ENCODE data around the gene PAK5.

The PAK5 gene

DNA sequence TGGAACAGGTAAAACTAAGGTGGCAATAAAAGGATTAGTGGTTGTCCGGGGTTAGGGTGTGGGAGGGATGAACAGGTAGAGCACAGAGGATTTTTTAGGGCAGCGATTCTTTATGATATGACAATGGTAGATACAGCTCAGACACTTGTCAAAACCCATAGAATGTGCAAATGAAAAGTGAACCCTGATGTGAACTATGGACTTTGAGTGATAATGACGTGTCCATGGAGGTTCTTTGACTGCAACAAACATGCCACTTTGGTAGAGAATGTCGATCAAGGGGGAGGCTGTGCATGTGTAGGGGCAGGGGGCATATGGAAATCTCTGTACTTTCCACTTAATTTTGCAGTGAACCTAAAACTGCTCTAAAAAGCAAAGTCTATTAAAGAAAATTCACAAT is 223.8 kb downstream of the PAK5 start:
- Histone ChIP-seq H3K4me1 (ENCODE audit: insufficient read depth, low read length) (no peaks in the 10 kb centered on the region), H3K27ac (ENCODE audit: low read length) (no peak overlapping the region), H3K36me3 (ENCODE audit: insufficient read depth, low read depth, low read length) (no peaks in the 10 kb centered on the region), H3K9ac (ENCODE audit: low read depth, low read length) (no peak overlapping the region), H3K4me3 (ENCODE audit: low read length) (no peak overlapping the region), H3K27me3 (ENCODE audit: insufficient read depth, low read length) (no peaks in the 10 kb centered on the region), H3K9me3 (ENCODE audit: insufficient read depth, low read depth, low read length) (no peaks in the 10 kb centered on the region; the same call in 1 of the 2 replicates)

DNA sequence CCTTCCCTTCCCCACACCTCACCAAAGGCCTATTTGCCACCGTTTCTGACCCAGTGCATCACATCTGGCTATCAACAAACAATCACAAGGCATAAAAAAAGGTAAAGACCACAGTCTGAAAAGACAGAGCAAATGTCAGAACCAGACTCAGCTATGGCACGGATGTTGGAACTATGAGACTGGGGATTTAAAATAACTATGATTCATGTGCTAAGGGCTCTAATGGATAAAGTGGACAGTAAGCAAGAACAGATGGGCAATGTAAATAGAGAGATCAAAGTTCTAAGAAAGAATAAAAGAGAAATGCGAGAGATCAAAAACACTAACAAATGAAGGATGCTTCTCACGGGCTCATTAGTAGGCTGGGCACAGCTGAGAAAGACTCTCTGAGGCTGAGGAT is 225.0 kb downstream of the PAK5 start:
- H3K36me3 ChIP-seq (ENCODE audit: insufficient read depth, low read depth, low read length): no peaks in the 10 kb centered on the region
- no peaks in the 10 kb centered on the region; the same call in 1 of the 2 replicates for H3K9me3 ChIP-seq (ENCODE audit: insufficient read depth, low read depth, low read length)
- no peaks in the 10 kb centered on the region for H3K27me3 ChIP-seq (ENCODE audit: insufficient read depth, low read length)

DNA sequence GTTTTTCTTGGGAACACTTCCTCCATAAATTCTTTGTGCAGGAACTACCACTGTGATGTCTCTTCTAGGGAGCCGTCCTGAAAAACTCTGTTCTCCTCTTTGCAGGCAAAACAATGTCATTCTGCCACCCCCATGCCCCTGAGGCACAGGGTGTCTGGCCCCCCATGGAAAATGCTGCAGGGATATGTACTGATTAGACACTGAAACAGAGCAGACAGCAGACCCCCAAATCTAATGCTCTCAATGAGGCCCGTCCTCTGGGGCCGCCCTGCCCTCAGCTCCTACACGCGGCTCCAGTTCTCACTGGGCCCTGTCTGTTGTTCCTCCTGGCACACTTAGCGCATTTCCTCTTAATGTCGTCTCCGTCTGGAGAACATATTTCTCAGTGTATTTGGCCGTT is 227.0 kb downstream of the PAK5 start:
- no peaks in the 10 kb centered on the region for H3K27me3 ChIP-seq (ENCODE audit: insufficient read depth, low read length)
- no peaks in the 10 kb centered on the region; the same call in 1 of the 2 replicates for H3K9me3 ChIP-seq (ENCODE audit: insufficient read depth, low read depth, low read length)
- no peaks in the 10 kb centered on the region for H3K36me3 ChIP-seq (ENCODE audit: insufficient read depth, low read depth, low read length)
- H3K4me1 ChIP-seq (ENCODE audit: insufficient read depth, low read length): peaks cover 5% of the 10 kb centered on the region; the same call in 1 of the 2 replicates
- no peak overlapping the region for H3K27ac ChIP-seq (ENCODE audit: low read length)
- no peak overlapping the region for H3K9ac ChIP-seq (ENCODE audit: low read depth, low read length)
- H3K4me3 ChIP-seq (ENCODE audit: low read length): no peak overlapping the region

More for the DNA sequence above, 225.0 kb downstream of the PAK5 start:
- Histone ChIP-seq H3K4me3 (ENCODE audit: low read length) (no peak overlapping the region), H3K4me1 (ENCODE audit: insufficient read depth, low read length) (peaks cover 5% of the 10 kb centered on the region; the same call in 1 of the 2 replicates), H3K27ac (ENCODE audit: low read length) (no peak overlapping the region), H3K9ac (ENCODE audit: low read depth, low read length) (no peak overlapping the region)

DNA sequence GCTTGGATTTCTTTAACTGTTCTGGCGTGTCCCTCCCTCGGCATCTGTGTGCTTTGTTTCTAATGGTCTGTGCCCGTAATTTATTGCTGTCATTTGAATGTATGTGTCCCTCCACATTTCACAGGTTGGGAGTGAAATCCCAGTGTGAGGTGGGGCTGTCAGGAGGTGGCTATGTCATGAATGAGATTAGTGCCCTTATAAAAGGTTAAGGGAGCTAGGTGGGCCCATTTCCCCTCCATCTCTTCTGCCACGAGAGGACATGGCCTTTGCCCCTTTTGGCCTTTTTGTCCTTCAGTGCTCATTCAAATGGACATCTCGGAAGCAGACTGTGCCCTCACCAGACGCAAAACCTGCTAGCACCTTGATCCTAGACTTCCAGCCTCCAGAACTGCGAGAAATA is 228.2 kb downstream of the PAK5 start:
- no peak overlapping the region for H3K27ac ChIP-seq (ENCODE audit: low read length)
- no peak overlapping the region for H3K9ac ChIP-seq (ENCODE audit: low read depth, low read length)
- H3K4me3 ChIP-seq (ENCODE audit: low read length): no peak overlapping the region
- peaks cover 5% of the 10 kb centered on the region; the same call in 1 of the 2 replicates for H3K4me1 ChIP-seq (ENCODE audit: insufficient read depth, low read length)
- H3K9me3 ChIP-seq (ENCODE audit: insufficient read depth, low read depth, low read length): no peaks in the 10 kb centered on the region; the same call in 1 of the 2 replicates
- no peaks in the 10 kb centered on the region for H3K36me3 ChIP-seq (ENCODE audit: insufficient read depth, low read depth, low read length)
- H3K27me3 ChIP-seq (ENCODE audit: insufficient read depth, low read length): no peaks in the 10 kb centered on the region

DNA sequence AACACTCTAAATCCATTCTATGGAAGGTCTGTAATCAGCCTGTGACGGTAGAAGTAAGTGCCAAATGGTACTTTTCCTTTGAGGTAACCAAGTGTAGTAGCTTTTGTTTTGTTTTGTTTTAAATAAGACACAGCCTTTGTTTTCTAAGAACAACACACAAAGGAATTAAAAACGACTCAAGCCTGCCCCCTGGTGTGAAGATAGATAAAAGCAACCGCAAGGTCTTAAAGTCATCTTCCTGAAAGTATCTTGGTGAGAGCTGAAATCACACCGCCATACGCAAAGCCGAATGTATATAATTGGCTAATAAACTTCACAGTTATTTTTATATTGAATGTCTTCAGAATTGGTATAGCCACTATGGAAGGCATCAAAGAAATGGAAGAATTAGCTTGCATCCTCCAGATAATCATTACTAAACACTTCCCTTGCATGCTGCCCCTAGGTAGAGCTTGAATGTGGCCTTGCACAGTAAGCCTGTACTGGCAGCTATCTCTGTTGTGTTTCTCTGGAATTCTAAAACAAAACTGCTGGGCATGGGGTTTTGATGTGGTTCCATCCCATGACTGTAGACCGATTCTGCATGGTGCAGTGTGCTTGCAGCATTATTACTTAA is 228.9 kb downstream of the PAK5 start:
- Histone ChIP-seq H3K27ac (ENCODE audit: low read length) (no peak overlapping the region), H3K9me3 (ENCODE audit: insufficient read depth, low read depth, low read length) (no peaks in the 10 kb centered on the region; the same call in 1 of the 2 replicates), H3K9ac (ENCODE audit: low read depth, low read length) (no peak overlapping the region), H3K4me1 (ENCODE audit: insufficient read depth, low read length) (peaks cover 5% of the 10 kb centered on the region; the same call in 1 of the 2 replicates), H3K27me3 (ENCODE audit: insufficient read depth, low read length) (no peaks in the 10 kb centered on the region), H3K36me3 (ENCODE audit: insufficient read depth, low read depth, low read length) (no peaks in the 10 kb centered on the region), H3K4me3 (ENCODE audit: low read length) (no peak overlapping the region)

DNA sequence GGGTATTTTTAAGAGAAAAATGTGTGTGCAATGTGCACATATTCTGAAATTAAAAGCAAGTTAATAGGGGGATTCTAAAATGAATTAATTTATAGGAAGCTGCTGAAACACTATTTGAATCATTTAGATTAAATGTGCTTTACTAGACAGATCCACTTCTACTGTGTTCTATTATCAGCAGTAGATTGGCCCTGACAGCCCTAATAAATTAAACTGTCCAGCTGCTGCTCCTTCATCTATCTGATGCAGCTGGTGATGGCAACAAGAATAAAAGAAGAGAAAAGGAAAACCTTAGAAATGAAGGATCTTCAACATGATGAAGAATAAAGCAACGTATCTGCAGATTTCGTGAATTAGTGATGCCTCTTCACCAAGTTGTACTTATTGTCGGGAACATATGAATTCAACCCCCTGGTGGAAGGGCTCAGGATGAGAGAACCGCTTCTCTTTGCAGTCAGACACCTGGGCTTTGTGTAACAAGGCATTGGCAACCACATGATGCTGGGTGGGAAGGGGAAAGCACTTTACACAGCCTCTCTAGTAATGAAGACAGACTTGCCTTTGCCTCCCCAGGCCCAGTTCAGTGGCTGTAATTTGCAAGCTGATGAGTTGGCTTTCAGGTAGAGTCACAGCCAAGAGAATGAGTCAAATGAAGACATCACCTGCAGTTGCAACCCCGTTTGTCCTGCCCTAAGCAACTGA is 230.1 kb downstream of the PAK5 start:
- H3K4me3 ChIP-seq (ENCODE audit: low read length): no peak overlapping the region
- H3K9me3 ChIP-seq (ENCODE audit: insufficient read depth, low read depth, low read length): no peaks in the 10 kb centered on the region; the same call in 1 of the 2 replicates
- H3K4me1 ChIP-seq (ENCODE audit: insufficient read depth, low read length): peaks cover 5% of the 10 kb centered on the region; the same call in 1 of the 2 replicates
- no peak overlapping the region for H3K9ac ChIP-seq (ENCODE audit: low read depth, low read length)
- H3K27ac ChIP-seq (ENCODE audit: low read length): no peak overlapping the region
- no peaks in the 10 kb centered on the region for H3K36me3 ChIP-seq (ENCODE audit: insufficient read depth, low read depth, low read length)
- H3K27me3 ChIP-seq (ENCODE audit: insufficient read depth, low read length): no peaks in the 10 kb centered on the region

DNA sequence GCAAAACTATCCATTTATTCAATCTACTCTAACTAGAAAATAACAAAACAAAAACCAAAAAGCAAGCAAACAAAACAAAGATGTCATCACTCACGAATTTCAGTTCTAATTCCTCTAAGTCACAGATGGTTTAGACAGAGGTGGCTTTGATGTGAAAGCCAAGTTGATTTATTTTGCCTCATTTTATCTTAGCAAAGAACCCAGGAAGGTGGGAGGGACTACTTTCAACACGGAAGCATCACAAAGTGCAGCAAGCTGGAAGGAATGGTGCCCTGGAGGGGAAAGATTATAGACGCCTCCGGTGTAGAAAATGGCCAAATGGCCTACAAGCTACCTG is 236.1 kb downstream of the PAK5 start:
- no peaks in the 10 kb centered on the region for H3K9me3 ChIP-seq (ENCODE audit: insufficient read depth, low read depth, low read length)
- no peak overlapping the region for H3K27ac ChIP-seq (ENCODE audit: low read length)
- no peaks in the 10 kb centered on the region for H3K27me3 ChIP-seq (ENCODE audit: insufficient read depth, low read length)
- H3K36me3 ChIP-seq (ENCODE audit: insufficient read depth, low read depth, low read length): no peaks in the 10 kb centered on the region
- H3K4me3 ChIP-seq (ENCODE audit: low read length): no peak overlapping the region
- H3K4me1 ChIP-seq (ENCODE audit: insufficient read depth, low read length): no peaks in the 10 kb centered on the region; the same call in 1 of the 2 replicates
- H3K9ac ChIP-seq (ENCODE audit: low read depth, low read length): no peak overlapping the region

DNA sequence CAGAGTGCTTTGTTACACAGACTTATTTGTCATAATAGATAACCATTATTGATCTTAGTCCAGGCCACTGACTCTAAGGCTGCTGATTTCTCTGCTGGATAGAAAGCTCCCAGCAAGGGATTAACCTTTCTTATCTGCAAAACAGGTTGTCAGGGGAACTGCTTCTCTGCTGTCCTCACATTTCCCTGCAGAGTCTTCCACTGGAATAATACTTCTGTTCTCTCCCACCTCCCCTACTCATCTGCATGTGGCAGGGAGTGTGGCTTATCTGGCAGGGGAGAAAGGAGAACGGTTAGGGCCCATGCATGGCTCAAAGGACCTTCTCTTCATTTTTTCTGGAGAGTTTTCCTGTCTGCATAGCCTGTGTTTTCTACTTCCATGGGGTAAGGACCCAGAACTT is 238.3 kb downstream of the PAK5 start:
- H3K4me3 ChIP-seq (ENCODE audit: low read length): no peak overlapping the region
- H3K27me3 ChIP-seq (ENCODE audit: insufficient read depth, low read length): no peaks in the 10 kb centered on the region
- no peaks in the 10 kb centered on the region for H3K9me3 ChIP-seq (ENCODE audit: insufficient read depth, low read depth, low read length)
- no peak overlapping the region for H3K27ac ChIP-seq (ENCODE audit: low read length)
- no peaks in the 10 kb centered on the region; the same call in 1 of the 2 replicates for H3K4me1 ChIP-seq (ENCODE audit: insufficient read depth, low read length)
- H3K36me3 ChIP-seq (ENCODE audit: insufficient read depth, low read depth, low read length): no peaks in the 10 kb centered on the region
- no peak overlapping the region for H3K9ac ChIP-seq (ENCODE audit: low read depth, low read length)

DNA sequence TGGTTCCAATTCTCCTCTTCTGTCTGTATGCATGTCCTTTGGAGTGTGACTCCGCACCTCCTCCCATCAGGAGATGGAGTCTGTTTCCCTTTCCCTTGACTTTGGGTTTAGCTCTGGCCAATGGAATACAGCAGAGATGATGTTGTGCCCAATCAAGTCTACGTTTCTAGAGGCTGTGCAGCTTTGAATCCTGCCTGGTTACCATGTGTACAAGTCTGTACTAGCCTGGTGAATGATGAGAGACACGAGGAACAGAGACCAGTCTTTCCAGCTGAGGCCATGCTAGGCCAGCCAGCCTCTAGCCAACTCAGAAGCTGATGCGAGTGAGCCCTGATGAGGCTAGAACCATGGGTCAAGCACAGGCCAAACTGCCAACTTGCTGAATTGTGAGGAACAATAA is 241.3 kb downstream of the PAK5 start:
- Histone ChIP-seq H3K36me3 (ENCODE audit: insufficient read depth, low read depth, low read length) (no peaks in the 10 kb centered on the region), H3K4me3 (ENCODE audit: low read length) (no peak overlapping the region), H3K27me3 (ENCODE audit: insufficient read depth, low read length) (no peaks in the 10 kb centered on the region), H3K9ac (ENCODE audit: low read depth, low read length) (no peak overlapping the region), H3K9me3 (ENCODE audit: insufficient read depth, low read depth, low read length) (no peaks in the 10 kb centered on the region), H3K27ac (ENCODE audit: low read length) (no peak overlapping the region), H3K4me1 (ENCODE audit: insufficient read depth, low read length) (no peaks in the 10 kb centered on the region; the same call in 1 of the 2 replicates)

DNA sequence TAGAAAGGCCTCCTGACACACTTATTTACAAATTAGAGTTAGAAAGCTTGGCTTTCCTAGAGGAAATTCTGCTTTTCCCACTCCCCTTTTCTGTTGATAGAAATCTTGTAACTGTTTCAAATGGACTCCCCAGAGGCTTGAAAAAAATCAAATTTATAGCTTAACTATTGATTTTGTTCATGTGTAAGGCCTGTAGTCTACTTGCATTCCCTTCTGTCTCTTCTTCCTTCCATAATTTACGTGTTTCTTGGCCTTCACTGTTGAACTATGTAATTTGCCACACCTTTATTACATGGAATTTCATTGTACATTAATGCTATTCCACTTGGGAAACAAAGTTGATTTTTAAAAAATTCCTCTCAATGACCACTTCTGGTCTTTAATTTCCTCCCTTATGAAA is 243.1 kb downstream of the PAK5 start:
- Histone ChIP-seq H3K4me3 (ENCODE audit: low read length) (no peak overlapping the region), H3K4me1 (ENCODE audit: insufficient read depth, low read length) (no peaks in the 10 kb centered on the region; the same call in 1 of the 2 replicates), H3K9me3 (ENCODE audit: insufficient read depth, low read depth, low read length) (no peaks in the 10 kb centered on the region), H3K9ac (ENCODE audit: low read depth, low read length) (no peak overlapping the region), H3K36me3 (ENCODE audit: insufficient read depth, low read depth, low read length) (no peaks in the 10 kb centered on the region), H3K27ac (ENCODE audit: low read length) (no peak overlapping the region), H3K27me3 (ENCODE audit: insufficient read depth, low read length) (no peaks in the 10 kb centered on the region)

DNA sequence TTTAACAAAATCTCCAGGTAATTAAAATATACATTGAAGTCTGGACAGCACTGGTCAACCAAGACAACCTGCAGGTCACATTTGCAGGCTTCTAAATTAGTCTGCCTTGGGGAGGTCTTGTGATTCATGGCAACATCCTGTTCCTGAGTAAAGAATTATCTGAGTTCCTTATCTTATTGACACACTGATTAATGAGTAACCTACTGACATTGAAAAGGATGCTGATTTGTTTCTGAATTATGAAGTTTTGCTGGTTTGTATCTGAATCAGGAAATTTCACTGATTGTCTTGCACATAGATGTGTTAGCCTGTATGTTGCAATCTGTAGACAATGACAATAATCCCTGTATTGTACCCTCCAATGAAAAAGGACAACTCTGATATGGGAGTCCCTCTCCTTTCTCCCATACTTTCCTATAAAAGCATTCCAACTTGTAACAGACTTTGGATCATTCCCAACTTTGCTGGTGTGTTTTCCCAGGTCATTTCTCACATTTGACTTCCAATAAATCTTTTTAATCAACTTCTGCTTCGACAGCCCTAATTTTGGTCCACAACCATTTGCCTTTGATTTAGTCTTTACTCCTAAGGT is 244.5 kb downstream of the PAK5 start:
- Histone ChIP-seq H3K9ac (ENCODE audit: low read depth, low read length) (no peak overlapping the region), H3K4me3 (ENCODE audit: low read length) (no peak overlapping the region), H3K27me3 (ENCODE audit: insufficient read depth, low read length) (no peaks in the 10 kb centered on the region), H3K9me3 (ENCODE audit: insufficient read depth, low read depth, low read length) (no peaks in the 10 kb centered on the region), H3K4me1 (ENCODE audit: insufficient read depth, low read length) (no peaks in the 10 kb centered on the region), H3K36me3 (ENCODE audit: insufficient read depth, low read depth, low read length) (no peaks in the 10 kb centered on the region), H3K27ac (ENCODE audit: low read length) (no peak overlapping the region)

DNA sequence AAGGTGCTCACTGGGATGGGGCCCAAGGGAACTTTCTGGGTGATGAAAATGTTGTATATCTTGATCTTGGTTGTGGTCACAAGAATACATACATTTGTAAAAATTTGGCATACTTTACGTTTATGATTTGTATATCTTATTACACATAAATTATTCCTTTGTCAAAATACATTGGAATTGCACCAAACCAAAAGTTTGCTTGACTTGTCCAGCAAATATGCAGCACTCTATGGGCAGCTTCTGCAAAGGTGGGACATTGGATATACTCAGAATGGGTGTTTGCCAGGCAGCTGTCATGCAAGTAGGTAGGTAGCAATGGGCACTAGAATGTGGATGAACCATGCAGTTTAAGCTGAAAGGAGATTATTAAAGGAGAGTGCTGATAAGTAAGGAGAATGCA is 246.5 kb downstream of the PAK5 start:
- Histone ChIP-seq H3K9ac (ENCODE audit: low read depth, low read length) (no peak overlapping the region), H3K9me3 (ENCODE audit: insufficient read depth, low read depth, low read length) (no peaks in the 10 kb centered on the region), H3K36me3 (ENCODE audit: insufficient read depth, low read depth, low read length) (no peaks in the 10 kb centered on the region), H3K4me1 (ENCODE audit: insufficient read depth, low read length) (no peaks in the 10 kb centered on the region), H3K4me3 (ENCODE audit: low read length) (no peak overlapping the region), H3K27ac (ENCODE audit: low read length) (no peak overlapping the region), H3K27me3 (ENCODE audit: insufficient read depth, low read length) (no peaks in the 10 kb centered on the region)
